CD4-positive, alpha-beta T cell (primary cell): Measurements from ENCODE around the gene ZNF770. TPM values are rescaled to one million over a fixed set of nuclear protein-coding genes. Genes with fewer than 3 reads are reported as not detected.
"Not testable (repeated sequence)": the region's sequence is repeated elsewhere in the genome, so short reads cannot be mapped to it uniquely, and the experiment has no call there.

ENCODE experiments used
- ATAC-seq: fragments of 200-7000 bp; cut with Tn5 transposase; one replicate; pipeline ENCODE4 v1.10.0; 2022; ENCODE audit warnings: mild to moderate bottlenecking; ENCODE audit not compliant: poor library complexity
- CTCF ChIA-PET: fragments of 350-600 bp; sonication (Branson Sonifier 250); formaldehyde crosslinking; loops from one replicate; lab custom pipeline; 2021; ENCODE audit warnings: antibody characterized with exemption, inconsistent platforms; lab: Charles Lee
- POLR2A ChIA-PET: fragments of 350-600 bp; sonication (Branson Sonifier 250); formaldehyde crosslinking; loops from one replicate; lab custom pipeline; 2021; ENCODE audit warnings: antibody characterized with exemption, inconsistent platforms; lab: Charles Lee
- DNase-seq, 14 experiments: peaks; one replicate each; pipeline ENCODE4 v3.0.0-alpha.2; 2013 to 2020; ENCODE audit warnings: mixed read lengths in 2 of 14
- H3K27ac ChIP-seq, 2 donors: one replicate each; pipeline versions ENCODE4 v1.5.1 to v1.7.0; 2013; ENCODE audit warnings: low read length in 2 of 2, low read depth in 1 of 2, mild to moderate bottlenecking in 1 of 2
- H3K27me3 ChIP-seq, 2 experiments: 1 replicate in 1 of 2; 2 replicates in 1 of 2; pipeline versions ENCODE4 v1.6.1 to v1.7.0; 2013; ENCODE audit warnings: low read length in 2 of 2, control low read depth in 1 of 2, mild to moderate bottlenecking in 1 of 2, moderate library complexity in 1 of 2; ENCODE audit not compliant: insufficient read depth in 2 of 2, control insufficient read depth in 1 of 2
- H3K36me3 ChIP-seq: one replicate; pipeline ENCODE4 v1.6.1; 2013; ENCODE audit warnings: low read length, control low read depth; ENCODE audit not compliant: insufficient read depth
- H3K4me1 ChIP-seq: one replicate; pipeline ENCODE4 v1.6.1; 2013; ENCODE audit warnings: low read length, control low read depth; ENCODE audit not compliant: insufficient read depth
- H3K4me3 ChIP-seq: one replicate; pipeline ENCODE4 v1.5.1; 2013; ENCODE audit warnings: mild to moderate bottlenecking, low read length, moderate library complexity
- H3K9me3 ChIP-seq, 2 experiments: 1 replicate in 1 of 2; 2 replicates in 1 of 2; pipeline versions ENCODE4 v1.6.1 to v1.7.0; 2013; ENCODE audit warnings: low read length in 2 of 2, mild to moderate bottlenecking in 2 of 2, control low read depth in 1 of 2, moderate library complexity in 1 of 2; ENCODE audit not compliant: control insufficient read depth in 1 of 2, insufficient read depth in 1 of 2
- H3K27ac Mint-ChIP-seq: one replicate; pipeline ENCODE4 v1.8.0; 2020; ENCODE audit warnings: mixed read lengths
- H3K27me3 Mint-ChIP-seq: one replicate; pipeline ENCODE4 v1.8.0; 2021; ENCODE audit warnings: mixed read lengths
- H3K36me3 Mint-ChIP-seq: one replicate; pipeline ENCODE4 v1.8.0; 2021; ENCODE audit warnings: low read depth, mixed read lengths
- H3K4me1 Mint-ChIP-seq: one replicate; pipeline ENCODE4 v1.8.0; 2021; ENCODE audit warnings: low read depth, mixed read lengths
- H3K4me3 Mint-ChIP-seq: one replicate; pipeline ENCODE4 v1.8.0; 2020; ENCODE audit warnings: mild to moderate bottlenecking, mixed read lengths
- H3K9me3 Mint-ChIP-seq: one replicate; pipeline ENCODE4 v1.8.0; 2020; ENCODE audit warnings: mixed read lengths
- intact Hi-C, 2 experiments: fragments of 100-400 bp; cut with DNase I in 1 of 2; cut with micrococcal nuclease in 1 of 2; formaldehyde crosslinking; loops; one replicate each; pipeline versions ENCODE4 v1.15.1 to v1.9.0; 2023 to 2025; cut with DNase I, micrococcal nuclease
- total RNA-seq, 174 experiments: library from RNA in 2 of 174; stranded (reverse) in 2 of 174; gene quantifications; one replicate each; pipeline ENCODE4 v1.2.3 and lab custom pipeline; 2021 to 2026
- TF ChIP-seq, protein P1 (sequence below): fragments of 200-600 bp; IDR thresholded peaks from one replicate; pipeline ENCODE4 v1.8.0; 2022; ENCODE audit warnings: antibody characterized with exemption, mild to moderate bottlenecking

Gene ZNF770
- total RNA-seq, 2 experiments from 2014 or later: 35.4 to 37.9 TPM

DNA sequence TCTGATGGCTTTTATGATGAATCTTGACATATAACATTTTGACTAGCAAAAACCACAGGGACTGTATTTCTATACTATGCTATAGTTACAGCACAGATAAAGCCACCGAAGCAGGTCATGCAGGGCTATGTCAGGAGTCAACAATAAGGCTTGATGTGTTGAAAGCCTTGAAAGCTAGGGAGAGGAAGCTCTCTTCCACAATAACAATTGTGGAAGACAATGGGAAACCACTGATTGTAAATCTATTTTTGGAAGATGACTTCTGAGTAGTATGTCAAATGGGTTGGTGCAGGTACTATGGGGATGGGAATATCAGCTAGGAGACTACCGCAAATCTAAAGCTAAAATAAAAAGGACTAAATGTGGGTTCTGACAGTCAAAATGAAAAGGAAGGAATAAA lies 14.6 kb downstream of the ZNF770 start:
- Mint-ChIP-seq H3K36me3 (peaks cover 11% of the 10 kb centered on the region), H3K27ac (no peak overlapping the region), H3K27me3 (no peaks in the 10 kb centered on the region), H3K9me3 (no peaks in the 10 kb centered on the region), H3K4me1 (peaks cover 22% of the 10 kb centered on the region), H3K4me3 (peak overlapping the region; percentile 30)
- ATAC-seq (no peak), DNase-seq (no peak)
- Histone ChIP-seq H3K36me3 (no peaks in the 10 kb centered on the region), H3K9me3 (no peaks in the 10 kb centered on the region), H3K4me1 (peaks cover 15% of the 10 kb centered on the region), H3K4me3 (no peak overlapping the region), H3K27me3 (no peaks in the 10 kb centered on the region), H3K27ac (no peak overlapping the region)
- TF ChIP-seq, protein P1, sequence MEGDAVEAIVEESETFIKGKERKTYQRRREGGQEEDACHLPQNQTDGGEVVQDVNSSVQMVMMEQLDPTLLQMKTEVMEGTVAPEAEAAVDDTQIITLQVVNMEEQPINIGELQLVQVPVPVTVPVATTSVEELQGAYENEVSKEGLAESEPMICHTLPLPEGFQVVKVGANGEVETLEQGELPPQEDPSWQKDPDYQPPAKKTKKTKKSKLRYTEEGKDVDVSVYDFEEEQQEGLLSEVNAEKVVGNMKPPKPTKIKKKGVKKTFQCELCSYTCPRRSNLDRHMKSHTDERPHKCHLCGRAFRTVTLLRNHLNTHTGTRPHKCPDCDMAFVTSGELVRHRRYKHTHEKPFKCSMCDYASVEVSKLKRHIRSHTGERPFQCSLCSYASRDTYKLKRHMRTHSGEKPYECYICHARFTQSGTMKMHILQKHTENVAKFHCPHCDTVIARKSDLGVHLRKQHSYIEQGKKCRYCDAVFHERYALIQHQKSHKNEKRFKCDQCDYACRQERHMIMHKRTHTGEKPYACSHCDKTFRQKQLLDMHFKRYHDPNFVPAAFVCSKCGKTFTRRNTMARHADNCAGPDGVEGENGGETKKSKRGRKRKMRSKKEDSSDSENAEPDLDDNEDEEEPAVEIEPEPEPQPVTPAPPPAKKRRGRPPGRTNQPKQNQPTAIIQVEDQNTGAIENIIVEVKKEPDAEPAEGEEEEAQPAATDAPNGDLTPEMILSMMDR: no peak
- ChIA-PET CTCF (no interaction called here), POLR2A (interaction anchor here (1.4 kb wide), 1 partner anchor 15 kb away, joined by 5 read pairs; the partner anchor contains the start of gene ZNF770)
- intact Hi-C loops: no loop called here

GRCh38 chr15:34970098-34970643 lies 17.9 kb downstream of the ZNF770 start:
- H3K36me3 ChIP-seq, H3K27me3 ChIP-seq, ATAC-seq, intact Hi-C loops, H3K9me3 ChIP-seq, H3K27me3 Mint-ChIP-seq, DNase-seq, H3K9me3 Mint-ChIP-seq: not testable (repeated sequence)
- Mint-ChIP-seq H3K4me3 (peak overlapping the region; percentile 98), H3K27ac (peak overlapping the region; percentile 92), H3K36me3 (peaks cover 32% of the 10 kb centered on the region), H3K4me1 (peaks cover 51% of the 10 kb centered on the region)
- Histone ChIP-seq H3K4me3 (peak overlapping the region; percentile 99), H3K4me1 (peaks cover 29% of the 10 kb centered on the region), H3K27ac (peak overlapping the region in 1 of 2 donors; percentile 7)
- ChIA-PET CTCF (interaction anchor here (1.0 to 3.7 kb wide), 4 partner anchors 10 to 29 kb away, joined by 3 to 60 read pairs (median 7); partner anchors contain the start of gene ZNF770), POLR2A (interaction anchor here (0.6 to 4.7 kb wide), 10 partner anchors 13 to 931 kb away, joined by 3 to 166 read pairs (median 4); partner anchors contain the start of genes AVEN, DPH6, EMC7 and PGBD4)

GRCh38 chr15:34969340-34970097 lies 18.6 kb downstream of the ZNF770 start, which contains the start of gene AQR:
AQR (minus strand) TSS chr15:34969742; CDS start chr15:34969613, 129 bp downstream.
- no peaks in the 10 kb centered on the region for H3K27me3 Mint-ChIP-seq
- ATAC-seq: peak; percentile 96
- TF ChIP-seq, protein P1: peak; percentile 82
- Histone ChIP-seq H3K4me1 (peaks cover 30% of the 10 kb centered on the region), H3K36me3 (peaks cover 10% of the 10 kb centered on the region), H3K4me3 (peak within 1 kb of the TSS; percentile 99), H3K9me3 (no peaks in the 10 kb centered on the region), H3K27me3 (no peaks in the 10 kb centered on the region), H3K27ac (peak within 1 kb of the TSS; percentile 71 to 83)
- ChIA-PET CTCF (interaction anchor here (0.8 to 3.7 kb wide), 6 partner anchors 11 to 28 kb away, joined by 3 to 60 read pairs (median 6); partner anchors contain the start of gene ZNF770), POLR2A (interaction anchor here (0.6 to 4.7 kb wide), 11 partner anchors 12 to 931 kb away, joined by 3 to 166 read pairs (median 4); partner anchors contain the start of genes AVEN, DPH6, EMC7 and PGBD4)
- peaks cover 38% of the 10 kb centered on the region for H3K36me3 Mint-ChIP-seq
- peak within 1 kb of the TSS; percentile 92 for H3K27ac Mint-ChIP-seq
- peak within 1 kb of the TSS; percentile 98 for H3K4me3 Mint-ChIP-seq
- H3K9me3 Mint-ChIP-seq: no peaks in the 10 kb centered on the region
- intact Hi-C loops: loop anchor here (1.0 to 5.0 kb wide), 2 partner anchors 19 to 602 kb away; partner anchors contain the start of genes ZNF770 (in 2 of the 2) and LPCAT4 (in 1 of the 2)
- DNase-seq: peak; percentile 83 to 98 (median 88)
- peaks cover 58% of the 10 kb centered on the region for H3K4me1 Mint-ChIP-seq
